HepG2 (cell line): ENCODE measurements around the gene ZNF512B. TPM values are rescaled to one million over a fixed set of nuclear protein-coding genes. Genes with fewer than 3 reads are reported as not detected.

Experiments used
- FOXP4 ChIP-seq: sonication (generic); formaldehyde crosslinking; IDR thresholded peaks from 2 replicates; pipeline ENCODE4 v1.4.0; 2020; ENCODE audit warnings: missing genetic modification reagents
- SCMH1 ChIP-seq: sonication (generic); formaldehyde crosslinking; IDR thresholded peaks from 2 replicates; pipeline ENCODE4 v1.9.0; 2021; ENCODE audit warnings: missing genetic modification reagents, mild to moderate bottlenecking, borderline replicate concordance
- ZFYVE20 ChIP-seq: sonication (generic); formaldehyde crosslinking; IDR thresholded peaks from 2 replicates; pipeline ENCODE4 v1.8.0; 2023; ENCODE audit warnings: low read depth, mild to moderate bottlenecking, moderate library complexity, missing genetic modification reagents, borderline replicate concordance
- ZNF543 ChIP-seq: sonication (generic); formaldehyde crosslinking; IDR thresholded peaks from 2 replicates; pipeline ENCODE4 v1.4.0; 2020; ENCODE audit warnings: mild to moderate bottlenecking, missing genetic modification reagents
- ZSCAN20 ChIP-seq: sonication (generic); formaldehyde crosslinking; IDR thresholded peaks from 2 replicates; pipeline ENCODE4 v1.4.0; 2020; ENCODE audit warnings: missing genetic modification reagents, mild to moderate bottlenecking, borderline replicate concordance
- ZSCAN5A ChIP-seq: sonication (generic); formaldehyde crosslinking; IDR thresholded peaks from 2 replicates; pipeline ENCODE4 v1.8.0; 2022; ENCODE audit warnings: mild to moderate bottlenecking, missing genetic modification reagents, borderline replicate concordance
- polyA plus RNA-seq, 8 experiments: library from polyadenylated mRNA; depleted of rRNA in 3 of 8; stranded (reverse) in 7 of 8; unstranded in 1 of 8; fragments of >200 nt; fragmentation: Illumina TruSeq in 4 of 8; extraction: Trizol in 4 of 8; gene quantifications; 2 replicates each; pipeline versions ENCODE4 v1.2.1 to v1.2.3, GENCODE V29; 2011 to 2016; ENCODE audit warnings: low read depth in 4 of 8, missing spikeins in 1 of 8, mixed read lengths in 1 of 8; ENCODE audit not compliant: insufficient read depth in 1 of 8
- total RNA-seq, 5 experiments: library from RNA; depleted of rRNA; stranded (reverse); fragments of >200 nt; fragmentation: Illumina TruSeq; extraction: Trizol; gene quantifications; 2 replicates each; pipeline ENCODE4 v1.2.3, GENCODE V29; 2016; ENCODE audit warnings: low read depth in 1 of 5
- TF ChIP-seq, protein P1 (sequence below): sonication (generic); formaldehyde crosslinking; IDR thresholded peaks from 2 replicates; pipeline ENCODE4 v1.5.1; 2020; ENCODE audit warnings: missing genetic modification reagents, mild to moderate bottlenecking, borderline replicate concordance
- TF ChIP-seq, protein P2 (sequence below): IDR thresholded peaks from 2 replicates; pipeline ENCODE4 v1.6.1; 2012; ENCODE audit warnings: low read length, improper control_type of control experiment
- TF ChIP-seq, protein P3 (sequence below): sonication (generic); formaldehyde crosslinking; IDR thresholded peaks from 2 replicates; pipeline ENCODE4 v1.9.0; 2021; ENCODE audit warnings: missing genetic modification reagents, borderline replicate concordance

ZNF512B gene
- total and polyA plus RNA-seq, 2 of the 13 experiments (the other 11 are each of a cell fraction or from before 2014, with no cell fraction given): 11.5 to 30.6 TPM

GRCh38 chr20:63957004-63957689 lies 12.6 kb downstream of the ZNF512B start (continued):
- TF ChIP-seq, protein P1, sequence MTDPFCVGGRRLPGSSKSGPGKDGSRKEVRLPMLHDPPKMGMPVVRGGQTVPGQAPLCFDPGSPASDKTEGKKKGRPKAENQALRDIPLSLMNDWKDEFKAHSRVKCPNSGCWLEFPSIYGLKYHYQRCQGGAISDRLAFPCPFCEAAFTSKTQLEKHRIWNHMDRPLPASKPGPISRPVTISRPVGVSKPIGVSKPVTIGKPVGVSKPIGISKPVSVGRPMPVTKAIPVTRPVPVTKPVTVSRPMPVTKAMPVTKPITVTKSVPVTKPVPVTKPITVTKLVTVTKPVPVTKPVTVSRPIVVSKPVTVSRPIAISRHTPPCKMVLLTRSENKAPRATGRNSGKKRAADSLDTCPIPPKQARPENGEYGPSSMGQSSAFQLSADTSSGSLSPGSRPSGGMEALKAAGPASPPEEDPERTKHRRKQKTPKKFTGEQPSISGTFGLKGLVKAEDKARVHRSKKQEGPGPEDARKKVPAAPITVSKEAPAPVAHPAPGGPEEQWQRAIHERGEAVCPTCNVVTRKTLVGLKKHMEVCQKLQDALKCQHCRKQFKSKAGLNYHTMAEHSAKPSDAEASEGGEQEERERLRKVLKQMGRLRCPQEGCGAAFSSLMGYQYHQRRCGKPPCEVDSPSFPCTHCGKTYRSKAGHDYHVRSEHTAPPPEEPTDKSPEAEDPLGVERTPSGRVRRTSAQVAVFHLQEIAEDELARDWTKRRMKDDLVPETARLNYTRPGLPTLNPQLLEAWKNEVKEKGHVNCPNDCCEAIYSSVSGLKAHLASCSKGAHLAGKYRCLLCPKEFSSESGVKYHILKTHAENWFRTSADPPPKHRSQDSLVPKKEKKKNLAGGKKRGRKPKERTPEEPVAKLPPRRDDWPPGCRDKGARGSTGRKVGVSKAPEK: no peak
- TF ChIP-seq, protein P2, sequence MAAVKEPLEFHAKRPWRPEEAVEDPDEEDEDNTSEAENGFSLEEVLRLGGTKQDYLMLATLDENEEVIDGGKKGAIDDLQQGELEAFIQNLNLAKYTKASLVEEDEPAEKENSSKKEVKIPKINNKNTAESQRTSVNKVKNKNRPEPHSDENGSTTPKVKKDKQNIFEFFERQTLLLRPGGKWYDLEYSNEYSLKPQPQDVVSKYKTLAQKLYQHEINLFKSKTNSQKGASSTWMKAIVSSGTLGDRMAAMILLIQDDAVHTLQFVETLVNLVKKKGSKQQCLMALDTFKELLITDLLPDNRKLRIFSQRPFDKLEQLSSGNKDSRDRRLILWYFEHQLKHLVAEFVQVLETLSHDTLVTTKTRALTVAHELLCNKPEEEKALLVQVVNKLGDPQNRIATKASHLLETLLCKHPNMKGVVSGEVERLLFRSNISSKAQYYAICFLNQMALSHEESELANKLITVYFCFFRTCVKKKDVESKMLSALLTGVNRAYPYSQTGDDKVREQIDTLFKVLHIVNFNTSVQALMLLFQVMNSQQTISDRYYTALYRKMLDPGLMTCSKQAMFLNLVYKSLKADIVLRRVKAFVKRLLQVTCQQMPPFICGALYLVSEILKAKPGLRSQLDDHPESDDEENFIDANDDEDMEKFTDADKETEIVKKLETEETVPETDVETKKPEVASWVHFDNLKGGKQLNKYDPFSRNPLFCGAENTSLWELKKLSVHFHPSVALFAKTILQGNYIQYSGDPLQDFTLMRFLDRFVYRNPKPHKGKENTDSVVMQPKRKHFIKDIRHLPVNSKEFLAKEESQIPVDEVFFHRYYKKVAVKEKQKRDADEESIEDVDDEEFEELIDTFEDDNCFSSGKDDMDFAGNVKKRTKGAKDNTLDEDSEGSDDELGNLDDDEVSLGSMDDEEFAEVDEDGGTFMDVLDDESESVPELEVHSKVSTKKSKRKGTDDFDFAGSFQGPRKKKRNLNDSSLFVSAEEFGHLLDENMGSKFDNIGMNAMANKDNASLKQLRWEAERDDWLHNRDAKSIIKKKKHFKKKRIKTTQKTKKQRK: no peak
- no peak for TF ChIP-seq ZSCAN5A (CRISPR knock-in tag)
- TF ChIP-seq ZFYVE20: no peak
- peak; percentile 78 for TF ChIP-seq ZNF543 (CRISPR knock-in tag)
- TF ChIP-seq FOXP4 (CRISPR knock-in tag): peak; percentile 59
- TF ChIP-seq, protein P3, sequence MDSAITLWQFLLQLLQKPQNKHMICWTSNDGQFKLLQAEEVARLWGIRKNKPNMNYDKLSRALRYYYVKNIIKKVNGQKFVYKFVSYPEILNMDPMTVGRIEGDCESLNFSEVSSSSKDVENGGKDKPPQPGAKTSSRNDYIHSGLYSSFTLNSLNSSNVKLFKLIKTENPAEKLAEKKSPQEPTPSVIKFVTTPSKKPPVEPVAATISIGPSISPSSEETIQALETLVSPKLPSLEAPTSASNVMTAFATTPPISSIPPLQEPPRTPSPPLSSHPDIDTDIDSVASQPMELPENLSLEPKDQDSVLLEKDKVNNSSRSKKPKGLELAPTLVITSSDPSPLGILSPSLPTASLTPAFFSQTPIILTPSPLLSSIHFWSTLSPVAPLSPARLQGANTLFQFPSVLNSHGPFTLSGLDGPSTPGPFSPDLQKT: 0 out of 2 replicates have a peak, but pooled peaks have one; percentile 54
- TF ChIP-seq SCMH1 (CRISPR knock-in tag): no peak
- no peak; the same call in 1 of the 2 replicates for TF ChIP-seq ZSCAN20 (CRISPR knock-in tag)
